Measurements from ENCODE around the gene SLC35B4. TPM values are rescaled to one million over a fixed set of nuclear protein-coding genes. Genes with fewer than 3 reads are reported as not detected.

The SLC35B4 gene
- total and polyA plus RNA-seq, 2 experiments from 2014 or later, result 13.7 to 18.8 TPM

DNA sequence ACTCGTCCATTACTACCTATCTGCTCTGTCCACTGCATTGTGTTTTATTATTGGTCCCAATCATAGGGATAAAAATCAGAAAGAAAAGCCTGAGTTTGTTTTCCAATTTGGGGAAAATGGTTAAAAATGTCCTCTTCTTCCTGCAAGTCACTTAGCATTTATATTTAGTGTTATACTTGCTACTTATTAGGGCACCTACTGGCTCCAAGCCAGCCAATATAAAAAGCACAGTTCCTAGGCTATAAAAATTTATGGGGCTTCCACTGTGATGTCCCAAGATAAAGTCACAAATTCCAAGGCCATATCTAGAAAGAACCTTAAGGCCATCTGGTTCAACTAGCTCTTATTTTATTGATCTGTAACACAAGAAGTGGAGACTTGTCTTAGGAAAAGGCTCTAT lies 3.2 kb downstream of the SLC35B4 start:
- peak overlapping the region; percentile 28 for H3K4me2 ChIP-seq
- H3K27ac ChIP-seq, result no peak overlapping the region
- DNase-seq (ENCODE audit: low spot score), result peak; percentile 50

DNA sequence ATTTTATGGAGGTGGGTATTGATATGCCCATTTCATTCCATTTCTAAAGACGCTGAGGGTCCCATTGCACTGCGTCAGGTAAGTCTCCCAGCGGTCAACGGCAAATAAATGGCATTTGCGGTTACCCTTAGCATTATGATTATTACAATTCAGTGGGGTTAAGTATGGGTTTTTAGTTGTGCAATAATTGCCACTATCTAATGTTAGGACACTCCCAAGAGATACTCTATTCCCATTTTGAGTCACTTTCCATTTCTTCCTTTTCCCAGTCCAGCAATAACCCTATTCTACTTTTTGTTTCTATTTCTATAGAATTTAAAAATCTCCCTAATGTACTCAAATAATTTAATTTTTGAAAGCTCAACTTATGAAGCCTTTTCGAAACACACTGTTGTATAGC lies 4.0 kb downstream of the SLC35B4 start:
- Histone ChIP-seq H3K27me3 (no peaks in the 10 kb centered on the region), H2AFZ (no peak overlapping the region), H3K79me2 (peaks cover 39% of the 10 kb centered on the region), H4K20me1 (ENCODE audit: insufficient read depth, poor library complexity, severe bottlenecking) (no peaks in the 10 kb centered on the region), H3K4me3 (no peak overlapping the region), H3K4me1 (ENCODE audit: insufficient read depth) (peaks cover 13% of the 10 kb centered on the region), H3K27ac (no peak overlapping the region), H3K4me2 (no peak overlapping the region), H3K9me2 (replicated peaks; ENCODE audit: insufficient read depth) (no peaks in the 10 kb centered on the region), H3K9me3 (ENCODE audit: low read depth) (no peaks in the 10 kb centered on the region), H3K36me3 (replicated peaks; ENCODE audit: insufficient read depth, low read depth) (no peaks in the 10 kb centered on the region)
- no peak for DNase-seq (ENCODE audit: low spot score)
- WGBS (ENCODE audit: low lambda C conversion rate, missing lambda C conversion rate), result 91% methylated on average over 6 of the region's 6 CpGs
- TF ChIP-seq, protein P1, sequence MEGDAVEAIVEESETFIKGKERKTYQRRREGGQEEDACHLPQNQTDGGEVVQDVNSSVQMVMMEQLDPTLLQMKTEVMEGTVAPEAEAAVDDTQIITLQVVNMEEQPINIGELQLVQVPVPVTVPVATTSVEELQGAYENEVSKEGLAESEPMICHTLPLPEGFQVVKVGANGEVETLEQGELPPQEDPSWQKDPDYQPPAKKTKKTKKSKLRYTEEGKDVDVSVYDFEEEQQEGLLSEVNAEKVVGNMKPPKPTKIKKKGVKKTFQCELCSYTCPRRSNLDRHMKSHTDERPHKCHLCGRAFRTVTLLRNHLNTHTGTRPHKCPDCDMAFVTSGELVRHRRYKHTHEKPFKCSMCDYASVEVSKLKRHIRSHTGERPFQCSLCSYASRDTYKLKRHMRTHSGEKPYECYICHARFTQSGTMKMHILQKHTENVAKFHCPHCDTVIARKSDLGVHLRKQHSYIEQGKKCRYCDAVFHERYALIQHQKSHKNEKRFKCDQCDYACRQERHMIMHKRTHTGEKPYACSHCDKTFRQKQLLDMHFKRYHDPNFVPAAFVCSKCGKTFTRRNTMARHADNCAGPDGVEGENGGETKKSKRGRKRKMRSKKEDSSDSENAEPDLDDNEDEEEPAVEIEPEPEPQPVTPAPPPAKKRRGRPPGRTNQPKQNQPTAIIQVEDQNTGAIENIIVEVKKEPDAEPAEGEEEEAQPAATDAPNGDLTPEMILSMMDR (IDR thresholded peaks at IDR 0.05; ENCODE audit: poor library complexity), result no peak
- no peak for TF ChIP-seq EZH2 (IDR thresholded peaks at IDR 0.05; ENCODE audit: borderline replicate concordance)
- TF ChIP-seq EZH2phosphoT487 (IDR thresholded peaks at IDR 0.05; ENCODE audit: low read depth, severe bottlenecking, unreplicated experiment), result no peak

More for the DNA sequence above, 3.2 kb downstream of the SLC35B4 start:
- Histone ChIP-seq H3K4me3 (no peak overlapping the region), H3K27me3 (no peaks in the 10 kb centered on the region), H3K79me2 (peaks cover 39% of the 10 kb centered on the region), H4K20me1 (ENCODE audit: insufficient read depth, poor library complexity, severe bottlenecking) (no peaks in the 10 kb centered on the region), H3K9me3 (ENCODE audit: low read depth) (no peaks in the 10 kb centered on the region), H3K4me1 (ENCODE audit: insufficient read depth) (peaks cover 13% of the 10 kb centered on the region), H3K9me2 (replicated peaks; ENCODE audit: insufficient read depth) (no peaks in the 10 kb centered on the region), H3K36me3 (replicated peaks; ENCODE audit: insufficient read depth, low read depth) (no peaks in the 10 kb centered on the region), H2AFZ (no peak overlapping the region)
- TF ChIP-seq EZH2phosphoT487 (IDR thresholded peaks at IDR 0.05; ENCODE audit: low read depth, severe bottlenecking, unreplicated experiment) (no peak), EZH2 (IDR thresholded peaks at IDR 0.05; ENCODE audit: borderline replicate concordance) (no peak)
- TF ChIP-seq, protein P1 (IDR thresholded peaks at IDR 0.05; ENCODE audit: poor library complexity), result no peak
- 86% methylated on average over 1 of the region's 1 CpG for WGBS (ENCODE audit: low lambda C conversion rate, missing lambda C conversion rate)

DNA sequence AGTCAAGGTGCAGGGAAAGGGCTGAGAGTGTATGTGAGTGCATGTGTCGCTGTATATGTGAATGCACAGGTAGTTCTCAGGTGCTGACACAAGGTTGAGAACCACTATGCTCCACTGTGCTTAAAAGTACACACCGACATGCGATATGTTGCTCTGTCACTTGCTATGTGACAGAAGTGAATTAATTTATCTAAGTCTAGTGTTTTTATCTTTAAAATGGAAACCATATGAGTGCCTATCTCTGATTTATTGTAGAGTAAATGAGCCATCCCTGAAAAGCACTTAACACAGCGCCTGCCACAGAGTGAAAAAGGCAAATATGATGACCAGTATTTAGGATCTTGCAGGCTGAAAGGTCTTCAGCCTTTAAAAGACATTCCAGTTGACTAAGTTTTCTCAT lies 4.9 kb downstream of the SLC35B4 start:
- no peak overlapping the region for H2AFZ ChIP-seq
- H3K4me1 ChIP-seq (ENCODE audit: insufficient read depth), result peaks cover 13% of the 10 kb centered on the region
- no peak for DNase-seq (ENCODE audit: low spot score)
- no peaks in the 10 kb centered on the region for H3K9me3 ChIP-seq (ENCODE audit: low read depth)
- H3K4me2 ChIP-seq, result no peak overlapping the region
- H3K36me3 ChIP-seq (replicated peaks; ENCODE audit: insufficient read depth, low read depth), result no peaks in the 10 kb centered on the region
- TF ChIP-seq EZH2 (IDR thresholded peaks at IDR 0.05; ENCODE audit: borderline replicate concordance) (no peak), EZH2phosphoT487 (IDR thresholded peaks at IDR 0.05; ENCODE audit: low read depth, severe bottlenecking, unreplicated experiment) (no peak)
- TF ChIP-seq, protein P1 (IDR thresholded peaks at IDR 0.05; ENCODE audit: poor library complexity), result no peak
- H4K20me1 ChIP-seq (ENCODE audit: insufficient read depth, poor library complexity, severe bottlenecking), result no peaks in the 10 kb centered on the region
- 87% methylated on average over 4 of the region's 4 CpGs for WGBS (ENCODE audit: low lambda C conversion rate, missing lambda C conversion rate)
- H3K27me3 ChIP-seq, result no peaks in the 10 kb centered on the region
- H3K27ac ChIP-seq, result no peak overlapping the region
- H3K79me2 ChIP-seq, result peaks cover 39% of the 10 kb centered on the region
- H3K9me2 ChIP-seq (replicated peaks; ENCODE audit: insufficient read depth), result no peaks in the 10 kb centered on the region
- H3K4me3 ChIP-seq, result no peak overlapping the region

DNA sequence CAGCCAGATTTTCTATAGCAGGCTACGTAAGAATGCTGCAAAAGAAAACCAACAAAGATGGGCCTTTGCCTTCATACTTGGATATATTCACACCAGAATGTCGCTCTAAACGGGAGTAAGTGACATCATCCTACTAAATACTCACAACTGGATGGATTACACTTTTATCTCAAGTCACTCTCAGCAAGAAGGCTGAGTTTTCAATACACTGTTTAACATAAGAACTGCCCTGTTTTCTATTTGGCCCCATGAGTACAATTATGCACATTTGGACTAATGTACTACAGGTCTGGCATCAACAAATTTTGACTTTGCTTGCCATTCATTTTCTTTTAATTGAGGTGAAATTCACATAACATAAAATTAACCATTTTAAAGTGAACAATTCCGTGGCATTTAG lies 8.2 kb downstream of the SLC35B4 start:
- peaks cover 19% of the 10 kb centered on the region for H3K79me2 ChIP-seq
- no peak overlapping the region for H3K4me2 ChIP-seq
- H3K27ac ChIP-seq, result no peak overlapping the region
- no peaks in the 10 kb centered on the region for H3K27me3 ChIP-seq
- H3K36me3 ChIP-seq (replicated peaks; ENCODE audit: insufficient read depth, low read depth), result no peaks in the 10 kb centered on the region
- no peaks in the 10 kb centered on the region for H3K9me3 ChIP-seq (ENCODE audit: low read depth)
- H3K9me2 ChIP-seq (replicated peaks; ENCODE audit: insufficient read depth), result no peaks in the 10 kb centered on the region
- TF ChIP-seq EZH2phosphoT487 (IDR thresholded peaks at IDR 0.05; ENCODE audit: low read depth, severe bottlenecking, unreplicated experiment), result no peak
- TF ChIP-seq, protein P1 (IDR thresholded peaks at IDR 0.05; ENCODE audit: poor library complexity), result no peak
- TF ChIP-seq EZH2 (IDR thresholded peaks at IDR 0.05; ENCODE audit: borderline replicate concordance), result no peak
- 93% methylated on average over 4 of the region's 4 CpGs for WGBS (ENCODE audit: low lambda C conversion rate, missing lambda C conversion rate)
- DNase-seq (ENCODE audit: low spot score), result no peak
- H3K4me1 ChIP-seq (ENCODE audit: insufficient read depth), result peaks cover 7% of the 10 kb centered on the region
- H2AFZ ChIP-seq, result no peak overlapping the region
- no peak overlapping the region for H3K4me3 ChIP-seq
- no peaks in the 10 kb centered on the region for H4K20me1 ChIP-seq (ENCODE audit: insufficient read depth, poor library complexity, severe bottlenecking)
